H1 (cell line): ENCODE measurements around the gene CHCHD1. TPM values are rescaled to one million over a fixed set of nuclear protein-coding genes. Genes with fewer than 3 reads are reported as not detected.

ENCODE experiments used
- CTCF ChIA-PET: fragments of 300-600 bp; sonication (Branson Sonifier 250); formaldehyde crosslinking; loops from one replicate; lab custom pipeline; 2021; ENCODE audit not compliant: partially characterized antibody; lab: Charles Lee
- POLR2A ChIA-PET: fragments of 300-600 bp; sonication (Branson Sonifier 250); formaldehyde crosslinking; loops from one replicate; lab custom pipeline; 2021; ENCODE audit warnings: inconsistent platforms; ENCODE audit not compliant: partially characterized antibody; lab: Charles Lee
- DNase-seq, 2 experiments: peaks; one replicate each; pipeline versions ENCODE4 v3.0.0 to v3.0.0-alpha.2; 2010 to 2022; ENCODE audit warnings: low spot score in 2 of 2, low read depth in 1 of 2, mixed read lengths in 1 of 2
- FAIRE-seq: peaks from 2 replicates; lab custom pipeline; 2011; peaks lifted over from hg19 to GRCh38; lab: Jason Lieb, UNC
- H2AFZ ChIP-seq: 2 replicates; pipeline ENCODE4 v1.8.1; 2012; ENCODE audit warnings: low read length, inconsistent platforms
- H2AK5ac ChIP-seq: 2 replicates; pipeline ENCODE4 v1.6.1; 2013; ENCODE audit warnings: low read depth, low read length
- H2BK120ac ChIP-seq: replicated peaks from 2 replicates; pipeline ENCODE3; 2013; ENCODE audit warnings: low read depth, low read length, inconsistent platforms
- H2BK12ac ChIP-seq: 2 replicates; pipeline ENCODE4 v1.6.1; 2013; ENCODE audit warnings: low read depth, low read length
- H2BK15ac ChIP-seq: 2 replicates; pipeline ENCODE4 v1.6.1; 2013; ENCODE audit warnings: low read length
- H2BK20ac ChIP-seq: 2 replicates; pipeline ENCODE4 v1.6.1; 2013; ENCODE audit warnings: low read length
- H2BK5ac ChIP-seq: 2 replicates; pipeline ENCODE4 v1.6.1; 2013; ENCODE audit warnings: low read depth, low read length
- H3K14ac ChIP-seq: 2 replicates; pipeline ENCODE4 v1.6.1; 2013; ENCODE audit warnings: inconsistent platforms; ENCODE audit not compliant: insufficient read length
- H3K18ac ChIP-seq: 2 replicates; pipeline ENCODE4 v1.6.1; 2013; ENCODE audit warnings: low read length; ENCODE audit errors: extremely low read depth
- H3K23ac ChIP-seq: 2 replicates; pipeline ENCODE4 v1.6.1; 2013; ENCODE audit warnings: inconsistent platforms; ENCODE audit not compliant: insufficient read length
- H3K23me2 ChIP-seq: 2 replicates; pipeline ENCODE4 v1.6.1; 2013; ENCODE audit warnings: low read depth, low read length
- H3K27ac ChIP-seq: 2 replicates; pipeline ENCODE4 v1.6.1; 2011; ENCODE audit warnings: low read depth, low read length, inconsistent platforms
- H3K27me3 ChIP-seq, 4 experiments: replicated peaks in 1 of 4; 1 replicate in 1 of 4; 2 replicates in 3 of 4; pipeline versions ENCODE4 v1.6.1 to v1.8.1; 2011 to 2013; ENCODE audit warnings: low read length in 3 of 4, mild to moderate bottlenecking in 3 of 4, inconsistent platforms in 2 of 4, mixed read lengths in 2 of 4, moderate library complexity in 1 of 4; ENCODE audit not compliant: control insufficient read depth in 3 of 4, insufficient read depth in 3 of 4; ENCODE audit errors: extremely low read depth in 1 of 4
- H3K36me3 ChIP-seq, 4 experiments: 2 replicates each; pipeline versions ENCODE4 v1.6.1 to v1.8.1; 2011 to 2013; ENCODE audit warnings: mild to moderate bottlenecking in 4 of 4, low read length in 3 of 4, moderate library complexity in 2 of 4, control low read depth in 1 of 4, inconsistent platforms in 1 of 4; ENCODE audit not compliant: insufficient read depth in 4 of 4, control insufficient read depth in 2 of 4
- H3K4ac ChIP-seq: replicated peaks from 2 replicates; pipeline ENCODE3; 2013; ENCODE audit warnings: low read length, low read depth, mixed read lengths, inconsistent platforms; ENCODE audit not compliant: insufficient read length
- H3K4me1 ChIP-seq, 4 experiments: replicated peaks in 1 of 4; 1 replicate in 1 of 4; 2 replicates in 3 of 4; pipeline versions ENCODE4 v1.6.1 to v1.8.1; 2011 to 2013; ENCODE audit warnings: low read length in 3 of 4, inconsistent platforms in 2 of 4, mixed read lengths in 1 of 4; ENCODE audit not compliant: insufficient read depth in 4 of 4, control insufficient read depth in 3 of 4
- H3K4me2 ChIP-seq, 2 experiments: 2 replicates each; pipeline versions ENCODE4 v1.6.1 to v1.8.1; 2011 to 2013; ENCODE audit warnings: low read depth in 2 of 2, low read length in 2 of 2, control low read depth in 1 of 2, inconsistent platforms in 1 of 2, mild to moderate bottlenecking in 1 of 2; ENCODE audit not compliant: insufficient read depth in 1 of 2
- H3K4me3 ChIP-seq, 4 experiments: fragments of 200-600, 300-600 bp in 1 of 4; sonication (generic), shearing (Covaris generic), sonication (Bioruptor Twin) in 1 of 4; 2 replicates each; pipeline versions ENCODE4 v1.5.1 to v1.8.1; 2011 to 2016; ENCODE audit warnings: low read length in 4 of 4, low read depth in 3 of 4, control low read depth in 2 of 4, inconsistent platforms in 2 of 4, mild to moderate bottlenecking in 2 of 4, mixed read lengths in 1 of 4, moderate library complexity in 1 of 4; ENCODE audit not compliant: insufficient read depth in 2 of 4; ENCODE audit errors: extremely low read depth in 1 of 4
- H3K56ac ChIP-seq: replicated peaks from 2 replicates; pipeline ENCODE3; 2013; ENCODE audit warnings: low read depth, mild to moderate bottlenecking, mixed read lengths, low read length, inconsistent platforms; ENCODE audit not compliant: insufficient read length
- H3K79me1 ChIP-seq: 2 replicates; pipeline ENCODE4 v1.6.1; 2013; ENCODE audit warnings: low read depth, low read length, control low read depth
- H3K79me2 ChIP-seq, 2 experiments: 2 replicates each; pipeline versions ENCODE4 v1.6.1 to v1.8.1; 2012 to 2013; ENCODE audit warnings: low read length in 2 of 2, mild to moderate bottlenecking in 2 of 2, inconsistent platforms in 1 of 2; ENCODE audit not compliant: insufficient read depth in 2 of 2, control insufficient read depth in 1 of 2
- H3K9ac ChIP-seq, 4 experiments: replicated peaks in 1 of 4; 1 replicate in 1 of 4; 2 replicates in 3 of 4; pipeline versions ENCODE4 v1.6.1 to v1.8.1; 2011 to 2013; ENCODE audit warnings: low read depth in 3 of 4, low read length in 3 of 4, control low read depth in 2 of 4, mild to moderate bottlenecking in 2 of 4, moderate library complexity in 2 of 4, inconsistent platforms in 1 of 4; ENCODE audit errors: extremely low read depth in 1 of 4
- H3K9me3 ChIP-seq, 2 experiments: 2 replicates each; pipeline versions ENCODE4 v1.6.1 to v1.8.1; 2012 to 2013; ENCODE audit warnings: mild to moderate bottlenecking in 2 of 2, moderate library complexity in 2 of 2, control low read depth in 1 of 2, inconsistent platforms in 1 of 2, low read depth in 1 of 2, low read length in 1 of 2, mixed read lengths in 1 of 2; ENCODE audit not compliant: insufficient read depth in 2 of 2
- H4K20me1 ChIP-seq, 2 experiments: replicated peaks in 1 of 2; 2 replicates each; pipeline versions ENCODE3 to v1.8.1; 2011 to 2013; ENCODE audit warnings: inconsistent platforms in 2 of 2, low read length in 2 of 2, mild to moderate bottlenecking in 1 of 2; ENCODE audit not compliant: insufficient read depth in 2 of 2, control insufficient read depth in 1 of 2
- H4K5ac ChIP-seq: 2 replicates; pipeline ENCODE4 v1.6.1; 2013; ENCODE audit warnings: low read length, low read depth, mixed read lengths, inconsistent platforms; ENCODE audit not compliant: insufficient read length
- H4K8ac ChIP-seq: 2 replicates; pipeline ENCODE4 v1.8.0; 2013; ENCODE audit warnings: mild to moderate bottlenecking, moderate library complexity, low read length, inconsistent platforms; ENCODE audit not compliant: insufficient read depth; ENCODE audit errors: extremely low read depth
- H4K91ac ChIP-seq: replicated peaks from 2 replicates; pipeline ENCODE3; 2013; ENCODE audit warnings: low read length, mixed read lengths, inconsistent platforms; ENCODE audit not compliant: insufficient read length
- CHD1 ChIP-seq: IDR thresholded peaks from 2 replicates; pipeline ENCODE4 v1.6.1; 2012; ENCODE audit warnings: low read depth, low read length, improper control_type of control experiment
- CTBP2 ChIP-seq: IDR thresholded peaks from 2 replicates; pipeline ENCODE4 v1.7.0; 2011; ENCODE audit warnings: borderline replicate concordance, mild to moderate bottlenecking, moderate library complexity, mixed read lengths, low read length; ENCODE audit not compliant: insufficient read depth, insufficient read length
- EP300 ChIP-seq, 2 experiments: IDR thresholded peaks; 1 replicate in 1 of 2; 2 replicates in 1 of 2; pipeline ENCODE4 v1.6.1; 2011 to 2012; ENCODE audit warnings: low read depth in 2 of 2, low read length in 2 of 2, mild to moderate bottlenecking in 2 of 2, borderline replicate concordance in 1 of 2, inconsistent platforms in 1 of 2, moderate library complexity in 1 of 2
- HDAC6 ChIP-seq: IDR thresholded peaks from one replicate; pipeline ENCODE4 v1.7.1; 2012; ENCODE audit warnings: low read depth, mild to moderate bottlenecking, inconsistent platforms, low read length, moderate library complexity
- MAX ChIP-seq: IDR thresholded peaks from 2 replicates; pipeline ENCODE4 v1.6.1; 2012; ENCODE audit warnings: inconsistent platforms
- POLR2A ChIP-seq, 2 experiments: IDR thresholded peaks; 1 replicate in 1 of 2; 2 replicates in 1 of 2; pipeline ENCODE4 v1.6.1; 2011; ENCODE audit warnings: low read depth in 2 of 2, low read length in 2 of 2, mild to moderate bottlenecking in 2 of 2; ENCODE audit errors: control extremely low read depth in 1 of 2
- POU5F1 ChIP-seq: IDR thresholded peaks from 2 replicates; pipeline ENCODE4 v1.6.1; 2011; ENCODE audit warnings: low read depth, mild to moderate bottlenecking, low read length, moderate library complexity
- RAD21 ChIP-seq, 2 experiments: IDR thresholded peaks in 1 of 2; conservative IDR thresholded peaks in 1 of 2; 2 replicates each; pipeline ENCODE4 v1.6.1; 2011; ENCODE audit warnings: low read depth in 2 of 2, low read length in 2 of 2, improper control_type of control experiment in 1 of 2, inconsistent platforms in 1 of 2, mild to moderate bottlenecking in 1 of 2, moderate library complexity in 1 of 2
- RXRA ChIP-seq: IDR thresholded peaks from 2 replicates; pipeline ENCODE4 v1.6.1; 2011; ENCODE audit warnings: low read depth, mild to moderate bottlenecking, low read length, moderate library complexity; ENCODE audit not compliant: insufficient read depth
- SIN3A ChIP-seq, 2 experiments: IDR thresholded peaks in 1 of 2; conservative IDR thresholded peaks in 1 of 2; 2 replicates each; pipeline ENCODE4 v1.6.1; 2011 to 2012; ENCODE audit warnings: low read length in 2 of 2, improper control_type of control experiment in 1 of 2, low read depth in 1 of 2, mild to moderate bottlenecking in 1 of 2
- SIRT6 ChIP-seq: IDR thresholded peaks from one replicate; pipeline ENCODE4 v1.7.1; 2012; ENCODE audit warnings: low read length, inconsistent platforms
- SP4 ChIP-seq: IDR thresholded peaks from 2 replicates; pipeline ENCODE4 v1.6.1; 2012; ENCODE audit warnings: low read length, inconsistent platforms
- TEAD4 ChIP-seq: IDR thresholded peaks from 2 replicates; pipeline ENCODE4 v1.6.1; 2012; ENCODE audit warnings: low read depth, low read length, inconsistent platforms, mixed read lengths
- ZNF274 ChIP-seq: IDR thresholded peaks from 2 replicates; pipeline ENCODE4 v1.7.0; 2012; ENCODE audit warnings: low read length, borderline replicate concordance; ENCODE audit errors: extremely low read depth
- WGBS, 2 experiments: shearing (Covaris generic) in 1 of 2; methylation state at CpG; one replicate each; pipeline versions ENCODE4 v1.1.6 to v1.1.7; 2013 to 2015; ENCODE audit warnings: low lambda C conversion rate in 2 of 2, mixed read lengths in 2 of 2, inconsistent platforms in 1 of 2, low coverage in 1 of 2, missing lambda C conversion rate in 1 of 2; ENCODE audit not compliant: insufficient replicate concordance in 2 of 2, insufficient coverage in 1 of 2, insufficient read length in 1 of 2; ENCODE audit errors: extremely low coverage in 1 of 2, missing lambda C conversion rate in 1 of 2; 5-methylcytosine and 5-hydroxymethylcytosine counted together
- polyA plus RNA-seq, 7 experiments: library from polyadenylated mRNA; depleted of rRNA in 3 of 7; stranded (reverse) in 5 of 7; unstranded in 2 of 7; fragments of >200 nt in 5 of 7; fragments of 200-250 nt in 2 of 7; gene quantifications; 1 replicate in 5 of 7; 2 replicates in 1 of 7; 4 replicates in 1 of 7; pipeline versions ENCODE4 v1.2.1 to v1.2.3, GENCODE V29; 2011 to 2013; ENCODE audit warnings: missing spikeins in 2 of 7, mixed read lengths in 2 of 7
- total RNA-seq: library from RNA; stranded (reverse); fragmentation: NEBNext Ultra II Directional; extraction: Animal tissue kit (Norgen Biotek cat#: 25700); gene quantifications from 2 replicates; pipeline ENCODE4 v1.2.1, GENCODE V29; 2021

The CHCHD1 gene
- total and polyA plus RNA-seq, 2 of the 8 experiments (the other 6 are each of a cell fraction or from before 2014, with no cell fraction given) = 44.9 to 58.1 TPM

- Histone ChIP-seq H2AFZ (no peak overlapping the region), H3K23me2 (no peaks in the 10 kb centered on the region), H3K4ac (no peak overlapping the region), H3K23ac (no peak overlapping the region), H3K9ac (no peak overlapping the region), H3K79me2 (no peaks in the 10 kb centered on the region), H3K4me1 (no peaks in the 10 kb centered on the region), H3K56ac (no peak overlapping the region), H3K9me3 (no peaks in the 10 kb centered on the region), H2BK15ac (no peak overlapping the region), H3K14ac (no peak overlapping the region), H2BK5ac (no peak overlapping the region; the same call in 1 of the 2 replicates), H3K27me3 (no peaks in the 10 kb centered on the region; a peak in 1 of 7 replicates), H3K36me3 (peaks cover 3 to 20% (median 9%) of the 10 kb centered on the region in 4 experiments; a peak in 6 of 8 replicates), H3K4me3 (no peak overlapping the region), H3K4me2 (no peak overlapping the region), H2BK12ac (no peak overlapping the region), H3K18ac (no peak overlapping the region), H4K91ac (no peak overlapping the region), H2BK20ac (no peak overlapping the region), H3K27ac (no peak overlapping the region), H4K20me1 (peaks cover 0 to 4% of the 10 kb centered on the region in 2 experiments), H2AK5ac (no peak overlapping the region), H2BK120ac (no peak overlapping the region), H4K5ac (no peak overlapping the region), H3K79me1 (no peaks in the 10 kb centered on the region), H4K8ac (no peak overlapping the region)
- ChIA-PET CTCF (interaction anchor here (0.6 to 16.0 kb wide), 13 partner anchors 10 to 689 kb away, joined by 3 to 209 read pairs (median 4); no protein-coding TSS in a partner anchor), POLR2A (interaction anchor here (0.6 to 2.4 kb wide), 3 partner anchors 12 to 47 kb away, joined by 3 to 9 read pairs (median 7); a partner anchor contains a TSS)
- 92% methylated on average over 5 of the region's 5 CpGs; no CpG with 5 or more reads in 1 of the 2 experiments for WGBS, 2 experiments
- DNase-seq (no peak), FAIRE-seq (no peak)
- TF ChIP-seq SIN3A (conservative IDR thresholded peaks at IDR 0.05 in 1 of 2, IDR thresholded peaks at IDR 0.05 in 1 of 2; ENCODE audit: low read depth in 1 of 2, low read length in 2 of 2) = no peak
- TF ChIP-seq SP4 = no peak
- TF ChIP-seq RXRA = no peak
- no peak for TF ChIP-seq CHD1
- no peak for TF ChIP-seq MAX
- no peak for TF ChIP-seq POLR2A (IDR thresholded peaks at IDR 0.05; ENCODE audit: control extremely low read depth in 1 of 2, low read depth in 2 of 2, low read length in 2 of 2)
- TF ChIP-seq ZNF274 = no peak
- no peak for TF ChIP-seq POU5F1
- TF ChIP-seq EP300 (IDR thresholded peaks at IDR 0.05; ENCODE audit: borderline replicate concordance in 1 of 2, low read depth in 2 of 2, low read length in 2 of 2) = no peak
- no peak for TF ChIP-seq SIRT6
- TF ChIP-seq CTBP2 = no peak
- no peak for TF ChIP-seq HDAC6
- no peak for TF ChIP-seq TEAD4
- no peak for TF ChIP-seq RAD21 (IDR thresholded peaks at IDR 0.05 in 1 of 2, conservative IDR thresholded peaks at IDR 0.05 in 1 of 2; ENCODE audit: low read depth in 2 of 2, low read length in 2 of 2)
Measured at GRCh38 chr10:73819081-73819480, 37.2 kb downstream of the CHCHD1 start.
